ENCODE measurements around the gene PYCARD.

DNA sequence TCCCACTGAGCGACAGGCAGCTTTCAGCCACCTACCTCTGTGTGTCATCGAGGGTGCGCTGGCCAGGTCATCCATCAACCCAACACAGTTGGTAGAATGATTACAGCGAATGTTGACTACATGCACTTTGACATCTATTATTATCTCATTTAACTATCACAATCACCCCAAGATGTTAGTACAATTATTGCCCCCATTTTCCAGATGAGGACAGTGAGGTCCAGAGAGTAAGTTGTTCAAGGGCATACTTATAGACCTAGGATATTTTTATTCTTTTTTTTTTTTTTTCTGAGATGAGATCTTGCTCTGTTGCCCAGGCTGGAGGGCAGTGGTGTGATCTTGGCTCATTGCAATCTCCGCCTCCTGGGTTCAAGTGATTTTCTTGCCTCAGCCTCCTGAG is 48.9 kb upstream of the PYCARD start:
- TF ChIP-seq CTCF (IDR thresholded peaks at IDR 0.05; ENCODE audit: low read depth, low read length) (no peak), MYC (IDR thresholded peaks at IDR 0.05; ENCODE audit: low read depth, low read length) (no peak)
